Measurements from ENCODE around the gene UQCR11. TPM values are rescaled to one million over a fixed set of nuclear protein-coding genes. Genes with fewer than 3 reads are reported as not detected.

Gene UQCR11
- total RNA-seq, 2 donors from 2014 or later: 103 to 113 TPM

- no peaks in the 10 kb centered on the region for H3K9me3 Mint-ChIP-seq
- H3K27ac Mint-ChIP-seq: peak overlapping the region; percentile 44
- H3K36me3 Mint-ChIP-seq (ENCODE audit: insufficient read depth in 2 of 2): peaks cover 3 to 8% of the 10 kb centered on the region in 2 donors
Measured at GRCh38 chr19:1587872-1588271, 17.4 kb downstream of the UQCR11 start.

GRCh38 chr19:1585243-1585580 is 20.1 kb downstream of the UQCR11 start:
- Mint-ChIP-seq H3K4me3 (no peak overlapping the region), H3K36me3 (ENCODE audit: insufficient read depth in 2 of 2) (peaks cover 3 to 8% of the 10 kb centered on the region in 2 donors), H3K27me3 (ENCODE audit: low read depth) (no peaks in the 10 kb centered on the region), H3K27ac (no peak overlapping the region), H3K4me1 (ENCODE audit: low read depth) (peaks cover 18% of the 10 kb centered on the region), H3K9me3 (no peaks in the 10 kb centered on the region)
- no peak for DNase-seq
- no peak for ATAC-seq (replicated peaks in 1 of 2)

More at GRCh38 chr19:1587872-1588271, 17.4 kb downstream of the UQCR11 start:
- no peak for DNase-seq
- H3K27me3 Mint-ChIP-seq (ENCODE audit: low read depth): no peaks in the 10 kb centered on the region
- no peak overlapping the region for H3K4me3 Mint-ChIP-seq
- peaks cover 31% of the 10 kb centered on the region for H3K4me1 Mint-ChIP-seq (ENCODE audit: low read depth)
- no peak for ATAC-seq (replicated peaks in 1 of 2)

- ATAC-seq (replicated peaks in 1 of 2): no peak
- Mint-ChIP-seq H3K4me3 (no peak overlapping the region), H3K27ac (no peak overlapping the region), H3K27me3 (ENCODE audit: low read depth) (no peaks in the 10 kb centered on the region), H3K9me3 (no peaks in the 10 kb centered on the region), H3K4me1 (ENCODE audit: low read depth) (peaks cover 13% of the 10 kb centered on the region), H3K36me3 (ENCODE audit: insufficient read depth in 2 of 2) (peaks cover 3 to 13% of the 10 kb centered on the region in 2 donors)
- no peak for DNase-seq
Measured at GRCh38 chr19:1584500-1585242, 20.6 kb downstream of the UQCR11 start.

DNA sequence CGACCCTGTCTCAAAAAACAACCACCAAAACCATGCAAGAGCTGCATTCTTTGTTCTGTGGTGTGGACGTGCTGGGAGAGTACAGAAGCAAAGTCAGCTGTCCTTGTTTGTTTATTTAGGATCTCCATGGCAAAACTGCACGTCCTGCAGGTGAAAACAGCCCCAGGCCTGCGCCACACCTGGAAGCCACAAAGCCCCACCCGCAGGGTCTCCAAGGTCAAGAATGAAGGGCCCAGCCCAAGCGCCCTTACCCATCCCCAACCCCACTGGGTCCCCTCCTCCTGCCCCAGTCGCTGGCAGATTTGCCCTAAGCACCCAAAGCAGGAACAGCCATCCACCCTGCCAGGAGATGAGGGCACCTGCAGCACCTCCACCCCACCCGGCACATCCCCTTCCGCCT is 23.1 kb downstream of the UQCR11 start:
- ATAC-seq (replicated peaks in 1 of 2) (no peak), DNase-seq (no peak)
- no peaks in the 10 kb centered on the region for H3K27me3 Mint-ChIP-seq (ENCODE audit: low read depth)
- H3K27ac Mint-ChIP-seq: no peak overlapping the region
- peaks cover 3 to 18% of the 10 kb centered on the region in 2 donors for H3K36me3 Mint-ChIP-seq (ENCODE audit: insufficient read depth in 2 of 2)
- H3K9me3 Mint-ChIP-seq: no peaks in the 10 kb centered on the region
- H3K4me3 Mint-ChIP-seq: no peak overlapping the region
- H3K4me1 Mint-ChIP-seq (ENCODE audit: low read depth): peaks cover under 1% of the 10 kb centered on the region

- H3K27me3 Mint-ChIP-seq (ENCODE audit: low read depth): no peaks in the 10 kb centered on the region
- no peak overlapping the region for H3K27ac Mint-ChIP-seq
- DNase-seq (no peak), ATAC-seq (replicated peaks in 1 of 2) (no peak)
- H3K9me3 Mint-ChIP-seq: no peaks in the 10 kb centered on the region
- H3K4me1 Mint-ChIP-seq (ENCODE audit: low read depth): no peaks in the 10 kb centered on the region
- H3K36me3 Mint-ChIP-seq (ENCODE audit: insufficient read depth in 2 of 2): peaks cover 3 to 19% of the 10 kb centered on the region in 2 donors
- H3K4me3 Mint-ChIP-seq: no peak overlapping the region
Measured at GRCh38 chr19:1580957-1581356, 24.3 kb downstream of the UQCR11 start.

DNA sequence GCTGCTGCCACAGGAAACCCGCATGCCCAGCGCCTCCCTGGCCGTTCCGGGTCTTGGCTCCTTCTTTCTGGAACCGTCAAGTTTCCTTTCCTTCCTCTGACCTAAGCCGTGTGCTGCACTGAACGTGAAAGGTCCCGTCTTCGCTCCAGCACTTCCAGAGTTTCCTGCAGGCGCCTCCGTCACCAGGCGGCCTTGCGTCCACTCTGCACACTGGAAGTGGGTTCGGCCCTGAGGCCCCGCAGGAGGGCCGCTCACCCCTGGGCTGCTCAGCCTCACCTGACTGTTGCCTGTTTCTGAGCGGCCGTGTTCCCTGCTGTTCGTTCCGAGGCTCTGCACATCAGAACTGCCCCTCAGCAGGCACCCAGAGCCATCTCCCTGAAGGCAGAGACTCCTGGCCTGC is 24.9 kb downstream of the UQCR11 start:
- H3K4me1 Mint-ChIP-seq (ENCODE audit: low read depth): no peaks in the 10 kb centered on the region
- DNase-seq (no peak), ATAC-seq (replicated peaks in 1 of 2) (no peak)
- no peak overlapping the region for H3K27ac Mint-ChIP-seq
- H3K9me3 Mint-ChIP-seq: no peaks in the 10 kb centered on the region
- no peaks in the 10 kb centered on the region for H3K27me3 Mint-ChIP-seq (ENCODE audit: low read depth)
- H3K36me3 Mint-ChIP-seq (ENCODE audit: insufficient read depth in 2 of 2): peaks cover 3 to 21% of the 10 kb centered on the region in 2 donors
- no peak overlapping the region for H3K4me3 Mint-ChIP-seq

DNA sequence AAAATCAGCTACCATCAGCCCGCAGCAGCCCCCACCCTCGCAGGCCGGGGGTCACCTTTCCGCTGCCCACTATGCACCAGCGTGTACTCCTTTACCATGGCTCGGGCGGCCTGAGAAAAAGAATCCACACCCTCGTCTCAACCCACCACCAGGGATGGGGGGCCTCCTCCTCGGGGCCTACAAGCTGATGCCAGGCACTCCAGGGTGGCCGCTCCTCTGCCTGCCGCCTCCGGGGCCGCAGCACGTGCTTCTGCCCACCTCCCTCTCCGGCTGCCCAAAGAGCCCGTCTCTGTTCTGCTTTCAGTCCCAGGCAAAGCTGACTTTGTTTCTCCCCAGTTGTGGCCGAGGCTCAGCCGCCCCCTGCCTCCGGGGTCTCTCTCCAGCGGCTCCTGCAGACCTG is 26.0 kb downstream of the UQCR11 start:
- Mint-ChIP-seq H3K27ac (no peak overlapping the region), H3K36me3 (ENCODE audit: insufficient read depth in 2 of 2) (peaks cover 0 to 15% of the 10 kb centered on the region in 2 donors)

DNA sequence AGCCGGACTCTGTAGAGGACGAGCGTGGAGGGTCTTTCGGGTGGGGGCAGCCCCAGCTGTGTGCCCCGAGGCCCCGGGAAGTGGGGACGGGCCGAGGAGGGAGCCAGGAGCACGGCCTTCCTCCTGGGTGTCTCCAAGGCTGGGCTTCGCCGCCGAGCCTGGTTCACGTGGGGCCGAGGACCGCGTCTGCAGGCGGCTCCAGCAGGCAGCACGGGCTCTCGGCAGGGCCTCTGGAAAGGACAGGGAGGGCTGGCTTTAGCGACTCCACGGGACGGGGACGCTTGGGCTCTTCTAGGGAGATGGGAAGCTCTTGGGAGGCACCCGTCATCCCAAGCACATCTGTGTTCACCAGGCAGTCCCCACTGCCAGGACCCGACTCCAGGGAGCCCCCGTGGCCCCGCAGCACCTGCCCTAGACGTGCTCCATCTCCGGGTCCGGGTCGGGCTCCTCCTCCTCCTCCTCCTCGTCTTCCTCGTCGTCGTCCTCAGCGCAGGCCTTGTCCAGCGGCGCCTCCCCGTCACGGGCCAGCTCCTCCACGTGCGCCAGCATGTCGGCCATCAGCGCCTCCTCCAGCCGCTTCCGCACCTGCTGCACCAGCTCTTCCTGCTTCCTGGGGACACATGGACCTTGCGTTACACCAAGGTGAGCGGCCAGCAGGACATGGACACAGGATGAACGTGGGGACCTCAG is 27.2 kb downstream of the UQCR11 start:
- no peak for DNase-seq
- H3K27me3 Mint-ChIP-seq (ENCODE audit: low read depth): no peaks in the 10 kb centered on the region
- H3K9me3 Mint-ChIP-seq: no peaks in the 10 kb centered on the region
- ATAC-seq (replicated peaks in 1 of 2): no peak
- no peak overlapping the region for H3K27ac Mint-ChIP-seq
- no peak overlapping the region for H3K4me3 Mint-ChIP-seq
- peaks cover 0 to 14% of the 10 kb centered on the region in 2 donors for H3K36me3 Mint-ChIP-seq (ENCODE audit: insufficient read depth in 2 of 2)
- H3K4me1 Mint-ChIP-seq (ENCODE audit: low read depth): no peaks in the 10 kb centered on the region

More for the DNA sequence above, 26.0 kb downstream of the UQCR11 start:
- Mint-ChIP-seq H3K4me1 (ENCODE audit: low read depth) (no peaks in the 10 kb centered on the region), H3K4me3 (no peak overlapping the region), H3K9me3 (no peaks in the 10 kb centered on the region), H3K27me3 (ENCODE audit: low read depth) (no peaks in the 10 kb centered on the region)
- no peak for ATAC-seq (replicated peaks in 1 of 2)
- no peak for DNase-seq

- peaks cover 0 to 13% of the 10 kb centered on the region in 2 donors for H3K36me3 Mint-ChIP-seq (ENCODE audit: insufficient read depth in 2 of 2)
- DNase-seq (no peak), ATAC-seq (replicated peaks in 1 of 2) (no peak)
- no peak overlapping the region for H3K4me3 Mint-ChIP-seq
- H3K4me1 Mint-ChIP-seq (ENCODE audit: low read depth): no peaks in the 10 kb centered on the region
- H3K27me3 Mint-ChIP-seq (ENCODE audit: low read depth): no peaks in the 10 kb centered on the region
- no peak overlapping the region for H3K27ac Mint-ChIP-seq
- no peaks in the 10 kb centered on the region for H3K9me3 Mint-ChIP-seq
Measured at GRCh38 chr19:1577090-1577928, 28.0 kb downstream of the UQCR11 start.

DNA sequence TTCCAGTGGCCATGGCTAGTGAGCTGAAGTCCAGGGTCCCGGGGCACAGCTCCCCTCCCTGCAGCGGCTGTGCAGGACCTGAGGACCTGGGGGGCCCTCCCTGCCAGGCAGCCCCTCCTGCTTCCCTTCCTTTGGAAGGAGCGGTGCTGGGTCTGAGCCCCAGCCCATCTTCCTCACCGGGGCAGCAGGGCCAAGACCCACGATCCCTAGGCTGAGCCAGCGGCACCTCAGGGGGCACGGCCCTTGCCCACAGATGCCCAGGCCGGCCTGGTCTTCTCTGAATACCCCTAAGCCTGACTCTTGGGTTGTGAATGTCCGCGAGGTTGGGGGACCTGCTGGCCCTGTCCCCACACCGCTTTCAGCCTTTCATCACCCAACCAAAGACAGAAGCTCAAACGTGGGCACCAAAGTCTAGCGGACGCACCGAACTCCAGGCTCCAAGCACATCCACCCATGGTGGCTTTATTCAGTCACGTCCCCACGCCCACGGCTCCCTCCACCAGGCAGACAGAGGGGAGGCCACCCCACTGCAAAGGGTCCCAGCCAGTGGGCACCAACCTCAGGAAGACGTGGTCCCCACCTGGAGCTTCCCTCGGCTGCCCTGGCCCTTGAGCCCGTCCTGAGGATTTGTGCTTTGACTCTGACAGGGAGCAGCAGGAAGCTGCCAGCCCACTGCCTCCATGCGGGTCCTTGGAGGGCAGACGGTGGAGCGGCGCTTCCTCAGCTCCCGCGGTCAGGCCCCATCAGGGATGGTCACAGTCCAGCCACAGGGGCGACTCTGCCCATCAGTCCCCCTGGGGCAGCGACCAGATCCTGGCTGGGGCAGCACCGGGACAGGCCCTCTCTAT is 28.8 kb downstream of the UQCR11 start:
- H3K4me3 Mint-ChIP-seq: no peak overlapping the region
- no peak overlapping the region for H3K27ac Mint-ChIP-seq
- H3K9me3 Mint-ChIP-seq: no peaks in the 10 kb centered on the region
- ATAC-seq (replicated peaks in 1 of 2) (peak in 1 of 2 donors; percentile 13), DNase-seq (no peak)
- peaks cover 0 to 13% of the 10 kb centered on the region in 2 donors for H3K36me3 Mint-ChIP-seq (ENCODE audit: insufficient read depth in 2 of 2)
- no peaks in the 10 kb centered on the region for H3K4me1 Mint-ChIP-seq (ENCODE audit: low read depth)
- no peaks in the 10 kb centered on the region for H3K27me3 Mint-ChIP-seq (ENCODE audit: low read depth)

GRCh38 chr19:1575323-1576241 is 29.7 kb downstream of the UQCR11 start:
- no peak for ATAC-seq (replicated peaks in 1 of 2)
- H3K4me3 Mint-ChIP-seq: no peak overlapping the region
- H3K27ac Mint-ChIP-seq: no peak overlapping the region
- H3K36me3 Mint-ChIP-seq (ENCODE audit: insufficient read depth in 2 of 2): peaks cover 0 to 13% of the 10 kb centered on the region in 2 donors
- no peaks in the 10 kb centered on the region for H3K4me1 Mint-ChIP-seq (ENCODE audit: low read depth)
- peaks cover 2% of the 10 kb centered on the region for H3K27me3 Mint-ChIP-seq (ENCODE audit: low read depth)
- no peaks in the 10 kb centered on the region for H3K9me3 Mint-ChIP-seq
- DNase-seq: no peak
